ENCODE data around the gene ELFN2.
"Not testable (repeated sequence)": the region's sequence is repeated elsewhere in the genome, so short reads cannot be mapped to it uniquely, and the experiment has no call there.

Gene ELFN2

DNA sequence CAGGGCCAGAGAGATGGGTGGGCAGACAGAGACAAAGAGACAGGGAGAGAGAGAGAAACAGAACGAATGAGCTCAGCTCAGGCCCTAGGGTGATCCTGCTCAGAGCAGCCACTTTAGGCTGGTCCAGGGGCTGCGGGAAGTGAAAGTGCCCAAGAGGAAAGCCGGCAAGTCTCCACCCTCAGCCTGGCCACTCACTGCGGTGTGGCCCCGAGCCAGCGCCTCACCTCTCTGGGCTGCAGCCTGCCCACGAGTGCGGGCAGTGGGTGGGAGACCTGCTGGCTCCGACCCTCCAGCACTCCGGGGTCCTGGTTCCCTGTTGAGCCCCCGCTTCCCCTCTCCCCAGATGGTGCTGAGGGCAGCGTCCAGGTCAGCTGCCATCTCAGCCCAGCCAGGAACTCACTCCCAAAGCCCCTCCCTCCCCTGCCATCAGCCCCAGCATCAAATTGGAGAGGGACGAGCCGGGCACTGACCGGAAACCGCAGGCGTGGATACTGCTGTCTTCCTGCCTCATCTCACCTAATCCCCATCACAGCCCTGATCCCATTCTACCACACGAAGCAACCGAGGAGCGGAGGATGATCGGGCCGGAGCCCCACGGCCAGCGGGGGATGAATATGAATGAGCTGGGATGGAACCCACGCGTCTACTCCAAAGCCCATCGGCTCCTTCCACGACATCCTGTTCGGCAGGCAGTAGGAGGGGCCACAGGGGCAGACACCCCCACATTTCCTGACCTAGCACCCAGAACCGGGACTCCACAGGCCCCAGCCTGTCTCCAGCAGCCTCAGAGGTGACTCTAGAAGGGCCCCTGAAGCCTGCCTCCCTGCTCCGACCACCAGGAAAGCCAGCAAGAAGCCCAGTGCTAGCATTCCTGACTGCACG, 16.9 kb downstream of the ELFN2 start:
- DNase-seq: no peak

DNA sequence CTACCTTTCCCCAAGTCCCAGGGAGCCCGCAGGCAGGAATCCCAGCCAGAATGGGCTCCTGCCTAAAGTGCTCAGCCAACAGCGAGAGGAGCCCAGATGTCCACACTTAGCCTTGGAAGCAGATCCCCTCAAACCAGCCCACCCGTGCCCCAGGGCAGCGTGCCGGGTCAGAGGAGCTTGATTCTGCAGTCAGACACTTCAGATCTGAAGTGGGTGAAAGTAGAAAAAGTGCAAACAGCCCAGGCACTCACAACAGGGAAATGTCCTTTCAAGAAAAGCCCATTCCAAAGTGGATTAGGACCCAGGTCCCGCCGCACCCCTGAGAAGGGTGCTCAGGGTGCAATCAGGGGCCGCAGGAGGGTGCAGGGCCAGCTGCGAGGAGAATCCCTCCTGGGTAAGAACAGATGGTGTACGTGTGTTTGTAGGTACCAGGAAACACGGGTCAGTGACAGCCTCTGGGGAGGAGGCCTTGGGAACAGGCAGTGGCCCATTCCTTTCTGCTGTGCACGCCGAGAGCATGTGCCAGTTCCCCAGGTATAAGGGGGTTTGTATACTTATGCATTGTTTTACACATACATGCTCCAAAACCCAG, 17.7 kb downstream of the ELFN2 start:
- no peak for DNase-seq

DNA sequence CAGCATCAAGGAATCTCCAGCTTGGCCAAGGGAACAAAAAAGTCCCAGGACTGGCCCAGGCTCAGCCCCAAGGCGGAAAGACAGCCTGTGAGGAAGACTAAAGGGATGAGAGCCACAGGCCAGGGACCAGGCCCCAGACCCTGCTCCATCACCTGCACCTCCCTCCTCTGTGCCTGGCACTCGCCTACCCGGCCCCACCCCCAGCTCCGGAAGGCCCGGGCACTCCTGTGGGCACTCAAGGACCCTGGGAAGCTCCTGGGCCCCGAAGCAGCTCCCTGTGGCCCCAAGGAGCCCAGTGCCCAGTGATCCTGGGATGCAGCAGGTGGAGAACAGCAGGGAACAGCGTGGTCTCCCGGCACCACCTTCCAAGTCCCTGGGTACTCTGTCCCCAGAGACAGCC, 18.2 kb downstream of the ELFN2 start:
- DNase-seq: no peak

DNA sequence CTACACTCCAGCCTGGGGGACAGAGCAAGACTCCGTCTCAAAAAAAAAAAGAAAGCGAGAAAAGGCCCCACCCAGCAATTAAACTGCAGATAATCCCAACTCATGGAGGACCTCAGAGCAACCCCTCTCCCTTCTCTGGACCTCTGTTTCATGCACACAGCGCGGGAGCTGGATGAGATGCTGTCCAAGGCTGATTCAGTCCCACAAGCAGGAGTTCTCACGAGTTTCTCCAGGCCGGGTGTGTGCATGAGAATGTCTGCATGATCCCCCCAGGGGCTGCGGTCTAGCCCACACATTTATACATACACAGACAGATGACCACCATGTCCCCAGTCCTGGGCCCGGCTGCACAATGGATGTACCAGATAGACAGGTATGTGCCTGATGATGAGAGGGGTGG, 19.4 kb downstream of the ELFN2 start:
- DNase-seq: no peak

- no peak for DNase-seq
Measured at GRCh38 chr22:37406441-37407235, 20.6 kb downstream of the ELFN2 start.

DNA sequence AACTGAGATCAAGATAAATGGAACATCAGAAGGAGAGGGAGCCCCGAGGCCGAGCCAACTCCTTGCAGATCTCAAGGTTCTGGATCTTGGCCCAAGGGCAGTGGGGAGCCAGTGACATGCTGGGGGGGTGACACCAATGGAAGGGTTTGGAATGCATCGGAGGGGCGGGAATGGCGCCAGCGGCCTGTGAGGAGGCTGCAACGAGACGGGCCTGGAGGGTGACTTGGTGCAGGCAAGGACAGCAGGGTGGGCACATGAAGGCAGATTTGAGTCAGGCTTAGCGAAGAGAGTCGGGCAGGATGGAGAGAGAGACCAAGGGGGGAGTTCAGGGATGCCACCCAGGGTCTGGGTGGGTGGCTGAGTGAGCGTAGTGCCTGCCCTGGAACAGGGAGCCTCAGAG, 23.2 kb downstream of the ELFN2 start:
- DNase-seq: no peak

DNA sequence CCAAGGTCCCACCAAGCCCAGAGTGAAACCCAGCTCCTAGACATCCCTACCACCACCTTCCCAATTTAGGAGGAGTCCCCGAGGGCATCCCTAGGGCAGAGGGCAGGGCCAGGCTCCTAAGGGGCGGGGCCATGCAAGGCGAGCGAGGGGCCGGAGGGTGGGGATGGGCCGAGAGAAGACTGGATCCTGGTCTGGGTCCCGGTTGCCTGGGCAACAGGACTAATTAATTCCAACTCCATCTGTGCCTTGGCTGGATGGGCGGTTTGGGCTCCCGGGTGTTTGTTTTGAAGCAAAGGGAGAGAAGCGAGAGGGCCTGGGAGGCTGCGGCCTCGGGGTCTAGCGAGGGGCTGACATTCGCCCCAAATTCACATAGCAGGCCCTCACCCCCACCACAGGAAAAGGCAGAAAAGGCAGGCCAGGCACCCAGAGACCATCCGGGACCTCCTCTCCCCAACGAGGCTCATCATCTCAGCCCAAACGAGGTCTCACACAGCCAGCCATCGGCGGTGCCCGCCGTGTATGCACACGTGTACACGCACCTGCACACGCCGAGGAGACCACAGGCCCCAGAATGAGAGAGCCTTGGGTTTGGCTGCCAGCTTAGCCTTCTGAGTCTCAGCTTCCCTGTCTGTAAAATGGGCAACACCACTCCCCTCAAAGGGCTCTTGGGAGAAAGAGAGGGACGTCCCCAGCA, 23.9 kb downstream of the ELFN2 start:
- DNase-seq: no peak

DNA sequence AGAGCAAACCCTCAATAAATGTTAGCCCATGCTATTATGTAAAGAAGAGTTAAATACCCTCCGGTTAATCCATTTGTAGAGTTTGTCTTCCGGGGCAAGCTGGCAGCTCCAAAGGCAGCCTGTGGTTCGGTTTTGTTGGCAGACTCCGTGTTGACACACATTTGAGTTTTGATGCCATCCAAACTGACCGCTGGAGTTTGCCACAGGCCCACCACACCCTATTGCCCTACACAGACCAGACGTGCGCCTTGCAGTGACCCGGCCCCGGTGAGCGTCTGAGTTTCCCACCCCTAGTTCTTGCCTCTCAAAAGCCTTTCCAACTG, 25.1 kb downstream of the ELFN2 start:
- no peak for DNase-seq

- no peak for DNase-seq
Measured at GRCh38 chr22:37401401-37402183, 25.7 kb downstream of the ELFN2 start.

DNA sequence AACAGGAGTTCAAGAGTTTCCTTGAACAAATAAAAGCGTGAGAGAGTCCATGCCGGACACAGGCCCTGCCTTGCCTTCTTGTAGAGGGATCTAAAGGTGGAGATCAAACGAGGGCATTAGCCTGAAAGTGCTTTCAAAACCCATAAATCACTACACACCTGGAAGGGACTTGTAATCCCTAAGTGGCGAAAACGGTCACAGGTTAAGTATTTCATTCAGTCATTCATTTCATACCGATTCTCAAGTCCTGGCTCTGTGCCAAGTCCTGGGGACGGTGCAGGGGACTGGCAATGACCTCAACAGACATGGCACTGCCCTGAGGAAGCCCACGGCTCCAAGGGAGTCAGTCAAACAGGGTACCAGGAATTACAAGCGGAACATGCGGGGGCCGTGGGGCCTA, 26.6 kb downstream of the ELFN2 start:
- DNase-seq: no peak

- not testable (repeated sequence) for DNase-seq
Measured at GRCh38 chr22:37399457-37399856, 27.8 kb downstream of the ELFN2 start.

GRCh38 chr22:37397226-37397625, 30.1 kb downstream of the ELFN2 start:
- DNase-seq: no peak

- DNase-seq: no peak
Measured at GRCh38 chr22:37396488-37397084, 30.7 kb downstream of the ELFN2 start.

- no peak for DNase-seq
Measured at GRCh38 chr22:37394341-37394740, 32.9 kb downstream of the ELFN2 start.

- no peak for DNase-seq
Measured at GRCh38 chr22:37393746-37394145, 33.5 kb downstream of the ELFN2 start.

DNA sequence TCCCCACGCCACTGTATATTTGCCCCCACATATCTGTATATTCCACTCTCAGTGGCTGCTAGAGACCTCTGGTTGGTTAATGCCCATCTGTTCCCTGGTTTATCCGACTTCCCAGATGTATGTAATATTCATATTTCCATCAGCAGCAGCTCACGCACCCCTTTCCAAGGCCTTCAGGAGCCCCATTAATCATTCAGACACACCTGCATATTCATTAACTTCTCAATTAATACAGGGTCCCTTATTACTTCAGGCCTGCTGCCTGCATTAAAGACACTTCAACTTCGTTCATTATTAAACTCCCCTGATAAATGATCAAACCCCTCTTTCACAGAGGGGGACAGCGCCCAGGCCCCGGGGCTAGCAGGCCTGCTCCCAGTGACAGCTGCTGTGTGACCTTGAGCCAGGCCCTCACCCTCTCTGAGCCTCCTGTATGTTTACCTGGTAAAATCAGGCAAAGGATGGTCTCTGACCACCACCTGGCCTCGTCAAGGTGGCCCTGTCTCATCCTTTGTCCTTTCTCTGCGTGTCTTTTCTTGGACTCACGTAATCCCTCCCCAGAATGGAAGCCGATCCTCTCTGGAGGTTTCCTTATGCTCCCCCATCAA, 34.5 kb downstream of the ELFN2 start:
- DNase-seq: no peak

DNA sequence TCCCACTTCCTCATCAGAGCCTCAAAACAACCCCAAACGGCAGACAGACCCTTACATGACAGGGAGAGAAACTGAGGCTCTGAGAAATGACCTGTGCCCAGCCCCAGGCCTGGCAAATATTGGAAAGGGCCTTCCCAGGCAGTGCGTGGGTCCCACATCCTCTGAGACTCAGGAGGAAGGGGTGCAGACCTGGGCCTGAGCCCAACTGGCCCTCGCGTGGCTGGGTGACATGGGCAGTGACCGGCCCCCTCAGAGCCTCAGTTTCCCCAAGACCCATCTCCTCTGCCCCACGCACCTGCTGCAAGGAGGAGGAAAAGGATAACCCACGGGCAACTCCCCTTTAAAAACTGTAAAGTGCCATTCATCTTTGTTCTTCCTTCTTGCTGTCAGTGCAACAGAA, 35.6 kb downstream of the ELFN2 start:
- DNase-seq: no peak

- no peak for DNase-seq
Measured at GRCh38 chr22:37390075-37390474, 37.2 kb downstream of the ELFN2 start.

DNA sequence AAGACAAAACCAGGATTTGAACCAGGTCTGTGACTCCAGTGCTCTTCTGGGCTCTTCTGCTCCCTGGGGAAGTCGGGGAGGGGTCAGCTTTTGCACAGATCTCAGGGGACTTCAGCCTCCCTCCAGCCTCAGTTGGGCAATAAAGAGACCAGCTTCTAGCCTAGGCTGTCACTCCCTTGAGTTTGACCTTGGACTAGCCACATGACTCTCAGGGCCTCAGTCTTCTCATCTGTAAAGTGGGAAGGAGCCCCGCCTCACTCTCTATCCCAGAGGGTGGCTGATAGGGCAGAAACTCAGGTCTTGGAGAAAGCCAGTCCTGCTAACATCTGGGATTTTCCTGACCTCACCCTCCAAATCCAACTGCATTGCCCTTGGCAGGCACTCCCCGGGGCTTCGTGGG, 38.7 kb downstream of the ELFN2 start:
- no peak for DNase-seq

DNA sequence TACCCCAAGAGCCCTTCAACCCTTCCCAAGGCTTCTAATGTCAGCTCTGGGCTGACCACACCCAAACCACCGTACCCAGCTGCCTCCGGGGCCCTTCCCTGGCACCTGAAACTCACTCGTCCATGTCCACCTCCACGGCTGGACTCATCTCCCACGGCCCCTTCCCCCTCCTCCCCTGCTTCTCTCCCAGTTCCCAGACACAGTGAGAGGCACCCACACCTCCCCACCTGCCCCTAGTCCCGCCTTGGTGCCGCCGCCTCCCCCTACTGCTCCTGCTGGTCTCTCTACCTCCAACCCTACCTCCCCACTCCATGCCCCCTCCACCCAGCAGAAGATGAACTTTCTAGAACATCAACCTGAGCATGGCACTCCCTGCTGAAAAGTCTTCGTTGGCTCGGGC, 39.5 kb downstream of the ELFN2 start:
- no peak for DNase-seq

- no peak for DNase-seq
Measured at GRCh38 chr22:37386441-37386840, 40.8 kb downstream of the ELFN2 start.

Measured in fibroblast of skin of scalp (primary cell).